AG04449 (cell line): ENCODE results near the gene TEX13A.
"Not testable (repeated sequence)": the region's sequence is repeated elsewhere in the genome, so short reads cannot be mapped to it uniquely, and the experiment has no call there.

Experiments used
- CTCF ChIA-PET: fragments of 350-600 bp; formaldehyde crosslinking; extraction: SDS; loops from one replicate; lab custom pipeline; 2021; ENCODE audit warnings: antibody characterized with exemption; lab: Yijun Ruan, JAX
- POLR2A ChIA-PET: fragments of 400-600, 350-600 bp; formaldehyde crosslinking; extraction: SDS; loops from one replicate; lab custom pipeline; 2020; ENCODE audit warnings: antibody characterized with exemption, inconsistent platforms; lab: Yijun Ruan, JAX
- DNase-seq: peaks from one replicate; pipeline ENCODE4 v3.0.0-alpha.2; 2010; ENCODE audit warnings: low read depth, low spot score
- H3K4me3 ChIP-seq: 2 replicates; pipeline ENCODE4 v1.5.1; 2011; ENCODE audit warnings: low read depth, mild to moderate bottlenecking, control low read depth, low read length
- TF ChIP-seq, protein P1 (sequence below): IDR thresholded peaks from one replicate; pipeline ENCODE4 v1.5.1; 2011; ENCODE audit warnings: mild to moderate bottlenecking, moderate library complexity, low read length, control low read depth, inconsistent platforms; ENCODE audit not compliant: insufficient read depth; ENCODE audit errors: missing control alignments

The TEX13A gene

GRCh38 chrX:105263171-105263570 lies 42.7 kb upstream of the TEX13A start:
- CTCF ChIA-PET = no interaction called here
- POLR2A ChIA-PET = no interaction called here

GRCh38 chrX:105260291-105261043 lies 40.0 kb upstream of the TEX13A start:
- ChIA-PET CTCF (no interaction called here), POLR2A (no interaction called here)
- DNase-seq = no peak
- TF ChIP-seq, protein P1, sequence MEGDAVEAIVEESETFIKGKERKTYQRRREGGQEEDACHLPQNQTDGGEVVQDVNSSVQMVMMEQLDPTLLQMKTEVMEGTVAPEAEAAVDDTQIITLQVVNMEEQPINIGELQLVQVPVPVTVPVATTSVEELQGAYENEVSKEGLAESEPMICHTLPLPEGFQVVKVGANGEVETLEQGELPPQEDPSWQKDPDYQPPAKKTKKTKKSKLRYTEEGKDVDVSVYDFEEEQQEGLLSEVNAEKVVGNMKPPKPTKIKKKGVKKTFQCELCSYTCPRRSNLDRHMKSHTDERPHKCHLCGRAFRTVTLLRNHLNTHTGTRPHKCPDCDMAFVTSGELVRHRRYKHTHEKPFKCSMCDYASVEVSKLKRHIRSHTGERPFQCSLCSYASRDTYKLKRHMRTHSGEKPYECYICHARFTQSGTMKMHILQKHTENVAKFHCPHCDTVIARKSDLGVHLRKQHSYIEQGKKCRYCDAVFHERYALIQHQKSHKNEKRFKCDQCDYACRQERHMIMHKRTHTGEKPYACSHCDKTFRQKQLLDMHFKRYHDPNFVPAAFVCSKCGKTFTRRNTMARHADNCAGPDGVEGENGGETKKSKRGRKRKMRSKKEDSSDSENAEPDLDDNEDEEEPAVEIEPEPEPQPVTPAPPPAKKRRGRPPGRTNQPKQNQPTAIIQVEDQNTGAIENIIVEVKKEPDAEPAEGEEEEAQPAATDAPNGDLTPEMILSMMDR = no peak
- H3K4me3 ChIP-seq = no peak overlapping the region

More at GRCh38 chrX:105263171-105263570, 42.7 kb upstream of the TEX13A start:
- TF ChIP-seq, protein P1 = no peak
- no peak overlapping the region for H3K4me3 ChIP-seq
- no peak for DNase-seq

GRCh38 chrX:105241056-105241455 lies 20.6 kb upstream of the TEX13A start:
- POLR2A ChIA-PET = no interaction called here
- CTCF ChIA-PET = no interaction called here
- TF ChIP-seq, protein P1 = no peak
- no peak for DNase-seq
- H3K4me3 ChIP-seq = no peak overlapping the region

DNA sequence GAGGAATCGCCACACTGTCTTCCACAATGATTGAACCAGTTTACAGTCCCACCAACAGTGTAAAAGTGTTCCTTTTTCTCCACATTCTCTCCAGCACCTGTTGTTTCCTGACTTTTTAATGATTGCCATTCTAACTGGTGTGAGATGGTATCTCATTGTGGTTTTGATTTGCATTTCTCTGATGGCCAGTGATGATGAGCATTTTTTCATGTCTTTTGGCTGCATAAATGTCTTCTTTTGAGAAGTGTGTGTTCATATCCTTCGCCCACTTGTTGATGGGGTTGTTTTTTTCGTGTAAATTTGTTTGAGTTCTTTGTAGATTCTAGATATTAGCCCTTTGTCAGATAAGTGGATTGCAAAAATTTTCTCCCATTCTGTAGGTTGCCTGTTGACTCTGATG lies 16.9 kb upstream of the TEX13A start:
- CTCF ChIA-PET, DNase-seq, H3K4me3 ChIP-seq, POLR2A ChIA-PET: not testable (repeated sequence)

DNA sequence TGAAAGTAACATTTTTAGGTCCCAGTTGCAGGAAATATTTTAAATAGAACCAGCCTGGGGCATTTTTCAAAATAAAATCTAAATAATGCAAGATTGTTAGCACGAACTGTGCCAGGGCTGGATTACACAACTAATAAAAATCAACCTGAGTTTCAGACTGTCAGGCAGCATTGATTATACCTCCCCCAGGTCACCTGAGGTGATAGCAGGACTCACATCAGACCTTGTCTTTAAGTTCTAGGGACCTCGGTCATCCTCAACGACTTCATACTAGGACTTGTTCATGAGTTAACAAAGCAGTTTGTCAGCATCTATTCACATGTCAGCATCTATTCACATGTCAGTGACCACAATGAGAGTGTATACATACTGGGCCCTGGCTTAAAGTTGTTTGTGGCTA lies 8.7 kb upstream of the TEX13A start:
- no peak overlapping the region for H3K4me3 ChIP-seq
- CTCF ChIA-PET = no interaction called here
- DNase-seq = no peak
- POLR2A ChIA-PET = no interaction called here
- TF ChIP-seq, protein P1 = no peak

DNA sequence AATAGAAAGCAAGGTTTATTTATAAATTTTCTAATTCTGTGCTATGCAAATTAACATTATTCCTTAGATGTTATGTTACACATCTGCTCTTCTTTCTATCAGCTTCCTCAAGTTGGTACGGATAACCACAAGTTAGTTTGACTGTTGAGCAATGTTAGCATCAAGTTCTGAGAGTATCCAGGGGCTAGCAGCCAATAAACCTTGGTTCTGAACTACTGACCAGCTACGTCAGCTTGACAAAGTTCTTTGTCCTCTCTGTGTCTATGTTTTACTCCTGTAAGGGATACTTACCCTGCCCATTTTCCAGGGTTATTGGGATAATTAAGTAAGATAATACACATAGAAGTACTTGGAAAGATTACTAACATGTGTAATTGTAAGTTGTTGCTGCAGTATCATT lies 8.1 kb upstream of the TEX13A start:
- CTCF ChIA-PET = no interaction called here

More for the DNA sequence above, 8.1 kb upstream of the TEX13A start:
- POLR2A ChIA-PET = no interaction called here
- DNase-seq = no peak
- no peak overlapping the region for H3K4me3 ChIP-seq
- TF ChIP-seq, protein P1 = no peak
